Measurements from ENCODE around the gene HSD11B2. TPM values are rescaled to one million over a fixed set of nuclear protein-coding genes. Genes with fewer than 3 reads are reported as not detected.
A peak's percentile ranks its signal among the peaks of the same experiment; 100 is the strongest.

The HSD11B2 gene
- total RNA-seq, 2 donors from 2014 or later: not detected

- Histone ChIP-seq H3K27ac (no peak overlapping the region), H3K36me3 (no peaks in the 10 kb centered on the region), H3K9me3 (no peaks in the 10 kb centered on the region), H3K4me1 (peaks cover 0 to 41% of the 10 kb centered on the region in 2 donors), H3K4me3 (no peak overlapping the region), H3K27me3 (no peaks in the 10 kb centered on the region)
- TF ChIP-seq CTCF (IDR thresholded peaks at IDR 0.05): no peak
- DNase-seq (ENCODE audit: low spot score): peak; percentile 42
Observed at GRCh38 chr16:67388191-67388590, 42.7 kb upstream of the HSD11B2 start.

- DNase-seq (ENCODE audit: low spot score): no peak
- H3K9me3 ChIP-seq: no peaks in the 10 kb centered on the region
- no peak overlapping the region for H3K4me3 ChIP-seq
- H3K27me3 ChIP-seq: no peaks in the 10 kb centered on the region
- H3K36me3 ChIP-seq: no peaks in the 10 kb centered on the region
- H3K4me1 ChIP-seq: peaks cover 0 to 45% of the 10 kb centered on the region in 2 donors
- H3K27ac ChIP-seq: no peak overlapping the region
- TF ChIP-seq CTCF (IDR thresholded peaks at IDR 0.05): no peak
Observed at GRCh38 chr16:67388591-67388990, 42.3 kb upstream of the HSD11B2 start.

GRCh38 chr16:67389911-67390815 lies 40.8 kb upstream of the HSD11B2 start:
- H3K27me3 ChIP-seq: no peaks in the 10 kb centered on the region
- H3K4me1 ChIP-seq: peaks cover 0 to 61% of the 10 kb centered on the region in 2 donors
- no peak for TF ChIP-seq CTCF (IDR thresholded peaks at IDR 0.05)
- no peaks in the 10 kb centered on the region for H3K9me3 ChIP-seq
- no peak for DNase-seq (ENCODE audit: low spot score)
- no peak overlapping the region for H3K27ac ChIP-seq
- no peaks in the 10 kb centered on the region for H3K36me3 ChIP-seq
- no peak overlapping the region for H3K4me3 ChIP-seq

GRCh38 chr16:67390816-67391423 lies 40.0 kb upstream of the HSD11B2 start:
- Histone ChIP-seq H3K4me3 (no peak overlapping the region), H3K27me3 (no peaks in the 10 kb centered on the region), H3K9me3 (no peaks in the 10 kb centered on the region), H3K4me1 (peaks cover 0 to 69% of the 10 kb centered on the region in 2 donors), H3K36me3 (no peaks in the 10 kb centered on the region), H3K27ac (peak overlapping the region in 1 of 2 donors; percentile 64)
- TF ChIP-seq CTCF (IDR thresholded peaks at IDR 0.05): no peak
- no peak for DNase-seq (ENCODE audit: low spot score)

DNA sequence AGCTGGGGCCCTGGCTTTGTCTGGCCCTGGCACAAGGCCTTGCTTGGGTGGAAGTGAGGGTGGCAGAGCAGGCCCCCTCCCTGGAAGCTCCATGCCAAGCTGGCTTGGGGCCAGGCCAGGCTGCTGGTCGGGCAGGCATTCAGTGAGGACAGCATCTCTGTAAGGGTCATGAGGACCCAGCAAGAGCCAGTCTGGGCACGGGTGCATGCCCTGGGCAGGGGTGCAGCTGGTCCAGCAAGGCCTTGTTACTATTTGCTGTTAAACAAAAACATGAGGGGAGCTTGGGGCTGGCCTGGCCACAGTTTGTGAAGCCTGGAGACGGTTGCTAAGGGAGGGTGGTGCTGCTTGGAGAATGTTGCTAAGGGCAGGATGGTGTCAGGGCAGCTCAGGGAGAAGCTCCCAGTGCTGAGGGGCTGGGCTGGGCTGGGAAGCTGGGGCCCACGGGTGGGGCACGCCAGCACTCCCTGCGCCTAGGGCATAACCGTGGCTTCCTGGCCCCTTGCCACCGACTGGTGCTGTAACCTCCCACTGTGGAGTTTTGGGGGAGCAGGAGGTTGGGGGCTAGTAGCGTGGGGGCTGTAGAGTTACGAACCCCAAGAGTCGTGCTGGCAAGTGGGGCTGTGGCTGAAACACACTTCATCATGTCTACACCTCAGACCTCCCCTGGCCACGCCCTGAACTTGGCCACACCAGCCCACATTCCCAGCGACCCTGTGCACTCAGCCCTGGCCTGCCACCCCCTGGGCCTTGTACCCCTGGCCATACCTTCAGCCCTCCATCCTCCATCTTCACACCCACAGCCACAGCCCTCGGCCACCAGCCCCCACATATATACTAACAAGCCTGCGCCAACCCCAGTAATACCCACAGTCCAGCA lies 39.3 kb upstream of the HSD11B2 start:
- TF ChIP-seq CTCF (IDR thresholded peaks at IDR 0.05): no peak
- no peak for DNase-seq (ENCODE audit: low spot score)
- Histone ChIP-seq H3K4me3 (peak overlapping the region in 1 of 2 donors; percentile 61), H3K27ac (peak overlapping the region; percentile 14 to 64), H3K9me3 (no peaks in the 10 kb centered on the region), H3K36me3 (no peaks in the 10 kb centered on the region), H3K4me1 (peaks cover 0 to 76% of the 10 kb centered on the region in 2 donors), H3K27me3 (no peaks in the 10 kb centered on the region)

Measured in right atrium auricular region (tissue), 2 donors.